Limb (tissue), 2 donors: ENCODE data around the gene CALM3.

Experiments used
- DNase-seq, 2 donors: peaks; one replicate each; pipeline ENCODE4 v3.0.0-alpha.2; 2016; ENCODE audit errors: extremely low spot score in 2 of 2

CALM3 gene

DNA sequence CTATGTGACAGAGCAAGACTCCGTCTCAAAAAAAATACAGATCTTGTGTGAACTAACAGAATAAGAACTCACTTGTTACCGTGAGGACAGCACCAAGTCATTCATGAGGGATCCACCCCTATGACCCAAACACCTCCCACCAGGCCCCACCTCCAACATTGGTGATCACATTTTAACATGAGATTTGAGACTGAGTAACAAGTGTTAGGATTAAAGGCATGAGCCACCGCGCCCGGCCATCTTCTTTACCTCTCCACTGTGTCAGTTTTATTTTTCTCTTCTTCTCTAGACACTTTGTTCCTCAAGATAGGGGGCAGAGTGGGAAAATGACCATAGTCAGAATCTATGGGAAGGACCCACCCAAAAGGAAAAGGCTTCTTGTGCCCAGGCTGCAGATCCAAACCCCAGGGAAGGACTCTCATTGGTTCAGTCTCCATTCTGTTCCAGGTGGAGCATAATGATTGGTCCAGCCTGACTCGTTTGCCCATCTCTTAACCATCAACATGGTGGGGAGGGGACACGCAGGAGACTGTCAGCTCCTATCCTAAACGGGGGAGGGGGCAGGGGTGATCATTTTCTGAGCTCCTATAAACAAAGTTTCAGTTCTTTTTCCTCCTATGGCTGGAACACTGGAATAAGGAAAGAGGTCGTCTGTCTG is 1.3 kb upstream of the CALM3 start:
- no peak for DNase-seq

GRCh38 chr19:46600384-46601317 is 479 bp upstream of the CALM3 start:
- DNase-seq, result peak; percentile 95 to 99

GRCh38 chr19:46602392-46603194 is 1.5 kb downstream of the CALM3 start:
- peak in 1 of 2 donors; percentile 46 for DNase-seq

DNA sequence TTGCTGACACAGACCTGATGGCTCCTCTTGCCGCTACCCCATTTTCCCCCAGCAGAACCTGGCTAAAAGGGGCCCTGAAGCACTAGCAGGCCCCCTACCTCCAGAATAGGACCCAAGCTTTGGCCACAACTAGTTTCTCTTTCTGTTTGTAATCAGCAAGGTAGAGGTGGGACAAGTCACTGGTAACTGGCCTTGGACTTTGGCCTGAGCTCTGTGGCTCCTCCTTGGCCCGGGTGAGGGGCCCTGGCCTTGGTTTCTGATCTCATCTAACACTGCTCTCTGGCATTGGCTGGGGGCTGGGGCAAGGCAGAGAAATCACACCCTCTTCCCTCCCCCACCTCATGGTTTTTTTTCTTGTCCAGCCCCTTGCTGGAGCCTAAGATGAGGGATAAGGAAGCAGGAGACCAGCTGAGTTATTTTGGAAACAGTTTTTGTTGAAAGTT is 2.1 kb downstream of the CALM3 start:
- DNase-seq, result no peak

DNA sequence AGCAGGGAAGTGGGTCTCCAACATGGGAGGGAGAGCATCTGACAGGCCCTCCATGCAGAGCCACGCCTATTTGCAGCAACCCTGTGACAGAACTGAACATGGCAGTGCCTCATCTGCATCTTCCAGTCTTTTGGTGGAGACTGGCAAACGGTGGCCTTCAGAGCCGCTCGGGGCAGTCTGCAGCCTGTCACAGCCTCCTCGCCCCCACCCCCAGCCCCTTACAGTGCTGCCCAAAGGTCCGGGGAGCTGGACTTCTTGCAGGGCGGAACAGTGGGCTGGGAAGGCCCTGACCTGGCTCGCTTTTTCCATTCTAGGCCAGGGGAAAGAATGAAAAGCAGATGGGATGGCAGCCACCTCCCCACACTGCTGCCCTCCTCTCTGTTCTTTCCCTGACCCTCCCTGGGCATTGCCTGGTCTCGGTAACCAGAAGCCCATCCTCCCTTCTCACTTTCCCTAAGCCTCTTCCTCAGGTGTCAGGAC is 2.7 kb downstream of the CALM3 start:
- DNase-seq, result no peak

DNA sequence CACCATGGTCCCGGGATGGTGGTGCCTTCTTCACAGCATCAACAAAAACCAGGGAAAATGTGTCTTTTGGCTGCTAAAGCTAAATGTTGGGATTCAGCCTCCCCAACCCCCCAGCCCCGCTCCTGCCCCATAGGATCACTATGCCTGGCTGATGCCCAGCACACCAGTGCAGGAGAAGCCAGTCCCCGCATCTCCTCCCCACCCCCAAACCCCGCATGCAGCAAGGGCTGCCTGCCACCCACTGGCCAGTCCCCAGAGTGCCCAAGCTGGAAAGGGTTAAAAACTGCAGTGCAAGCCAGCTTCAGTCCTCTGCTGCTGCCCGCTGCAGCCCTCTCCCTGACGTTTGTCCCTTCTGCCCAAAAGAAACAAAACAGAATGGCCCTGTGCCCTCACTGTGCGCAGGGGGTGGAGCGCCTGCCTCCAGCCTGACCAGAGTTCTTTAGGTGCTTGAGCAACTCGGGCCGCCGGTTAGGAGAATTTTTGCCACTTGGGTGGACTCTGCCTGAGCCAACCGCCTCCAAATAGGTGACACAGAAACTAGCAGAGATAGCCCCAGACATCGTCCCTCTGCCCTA is 3.7 kb downstream of the CALM3 start:
- DNase-seq, result peak in 1 of 2 donors; percentile 27

DNA sequence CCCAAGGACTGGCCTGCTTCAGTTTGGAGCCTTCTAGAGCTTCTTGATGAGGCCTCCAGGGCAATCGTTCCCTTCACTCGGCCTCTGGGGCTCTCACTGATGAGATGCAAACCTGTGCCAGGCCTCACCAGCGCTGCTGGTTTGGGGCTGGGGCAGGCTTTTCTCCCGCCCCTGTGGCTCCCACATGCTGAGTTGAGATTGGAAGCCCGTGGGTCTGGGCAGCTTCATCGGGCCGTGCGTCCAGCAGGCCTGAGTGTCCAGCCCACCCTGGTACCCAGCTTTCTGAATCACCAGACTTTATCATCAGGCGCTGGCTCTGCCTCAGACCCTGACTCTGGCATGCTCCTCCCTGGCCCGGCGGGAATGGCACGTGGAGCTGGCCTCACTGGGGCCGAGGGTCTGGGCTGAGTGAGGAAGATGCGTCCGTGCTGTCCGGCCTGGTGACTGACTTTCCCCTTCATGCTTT is 4.3 kb downstream of the CALM3 start:
- no peak for DNase-seq

DNA sequence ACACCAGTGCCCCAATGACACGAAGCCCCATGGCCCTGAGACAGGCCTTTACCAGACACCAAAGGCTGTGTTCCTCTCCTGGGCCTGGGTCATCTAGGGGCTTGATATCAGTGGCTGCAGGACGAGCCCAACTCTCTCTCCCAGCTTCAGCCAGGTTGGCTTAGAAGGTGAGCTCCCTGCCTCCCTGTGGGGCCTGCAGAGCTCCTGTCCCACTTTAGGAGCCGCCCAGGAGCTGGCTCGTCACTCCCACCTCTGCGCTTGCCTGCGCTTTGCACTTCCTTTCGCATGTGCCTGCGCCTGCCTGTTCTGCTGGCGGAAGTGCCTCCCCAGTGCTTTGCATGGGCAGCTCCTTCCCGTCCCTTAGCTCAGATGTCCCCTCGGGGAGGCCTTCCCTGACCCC is 4.9 kb downstream of the CALM3 start:
- DNase-seq, result no peak

- no peak for DNase-seq
These were observed 5.7 kb downstream of the CALM3 start for GRCh38 chr19:46606681-46607447.

DNA sequence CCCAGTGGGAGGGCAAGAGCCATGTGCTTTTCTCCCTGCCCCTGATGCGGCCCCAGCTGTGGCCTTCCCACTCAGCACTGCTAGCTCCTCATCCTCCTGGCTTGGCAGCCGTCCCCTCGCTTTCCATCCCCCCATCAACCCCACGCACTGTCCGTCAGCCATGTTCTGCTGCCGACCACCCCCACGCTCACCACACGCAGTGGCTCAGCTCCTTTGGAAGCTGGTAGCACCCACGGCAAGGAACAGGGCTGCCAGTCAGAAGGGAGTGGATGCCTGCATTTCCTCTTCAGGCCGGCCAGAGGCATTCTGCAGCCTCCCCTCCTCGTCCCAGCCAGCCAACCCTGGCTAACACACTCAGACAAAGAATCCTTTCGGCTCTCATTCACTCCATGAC is 6.3 kb downstream of the CALM3 start:
- no peak for DNase-seq

DNA sequence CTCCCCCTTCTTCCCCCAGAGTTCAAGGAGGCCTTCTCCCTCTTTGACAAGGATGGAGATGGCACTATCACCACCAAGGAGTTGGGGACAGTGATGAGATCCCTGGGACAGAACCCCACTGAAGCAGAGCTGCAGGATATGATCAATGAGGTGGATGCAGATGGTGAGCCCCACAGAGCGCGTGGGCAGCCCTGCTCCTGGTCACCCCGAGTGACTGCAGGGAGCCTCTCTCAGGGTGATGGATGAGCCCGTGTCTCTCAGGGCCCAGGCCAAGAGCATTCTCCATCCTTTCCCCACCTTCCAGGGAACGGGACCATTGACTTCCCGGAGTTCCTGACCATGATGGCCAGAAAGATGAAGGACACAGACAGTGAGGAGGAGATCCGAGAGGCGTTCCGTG is 7.0 kb downstream of the CALM3 start:
- no peak for DNase-seq

- no peak for DNase-seq
These were observed 7.6 kb downstream of the CALM3 start for GRCh38 chr19:46608581-46609345.

DNA sequence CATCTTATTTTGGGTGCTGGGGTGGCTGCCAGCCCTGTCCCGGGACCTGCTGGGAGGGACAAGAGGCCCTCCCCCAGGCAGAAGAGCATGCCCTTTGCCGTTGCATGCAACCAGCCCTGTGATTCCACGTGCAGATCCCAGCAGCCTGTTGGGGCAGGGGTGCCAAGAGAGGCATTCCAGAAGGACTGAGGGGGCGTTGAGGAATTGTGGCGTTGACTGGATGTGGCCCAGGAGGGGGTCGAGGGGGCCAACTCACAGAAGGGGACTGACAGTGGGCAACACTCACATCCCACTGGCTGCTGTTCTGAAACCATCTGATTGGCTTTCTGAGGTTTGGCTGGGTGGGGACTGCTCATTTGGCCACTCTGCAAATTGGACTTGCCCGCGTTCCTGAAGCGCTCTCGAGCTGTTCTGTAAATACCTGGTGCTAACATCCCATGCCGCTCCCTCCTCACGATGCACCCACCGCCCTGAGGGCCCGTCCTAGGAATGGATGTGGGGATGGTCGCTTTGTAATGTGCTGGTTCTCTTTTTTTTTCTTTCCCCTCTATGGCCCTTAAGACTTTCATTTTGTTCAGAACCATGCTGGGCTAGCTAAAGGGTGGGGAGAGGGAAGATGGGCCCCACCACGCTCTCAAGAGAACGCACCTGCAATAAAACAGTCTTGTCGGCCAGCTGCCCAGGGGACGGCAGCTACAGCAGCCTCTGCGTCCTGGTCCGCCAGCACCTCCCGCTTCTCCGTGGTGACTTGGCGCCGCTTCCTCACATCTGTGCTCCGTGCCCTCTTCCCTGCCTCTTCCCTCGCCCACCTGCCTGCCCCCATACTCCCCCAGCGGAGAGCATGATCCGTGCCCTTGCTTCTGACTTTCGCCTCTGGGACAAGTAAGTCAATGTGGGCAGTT is 8.6 kb downstream of the CALM3 start:
- peak in 1 of 2 donors; percentile 25 for DNase-seq

GRCh38 chr19:46610413-46610775 is 9.3 kb downstream of the CALM3 start:
- DNase-seq, result no peak

DNA sequence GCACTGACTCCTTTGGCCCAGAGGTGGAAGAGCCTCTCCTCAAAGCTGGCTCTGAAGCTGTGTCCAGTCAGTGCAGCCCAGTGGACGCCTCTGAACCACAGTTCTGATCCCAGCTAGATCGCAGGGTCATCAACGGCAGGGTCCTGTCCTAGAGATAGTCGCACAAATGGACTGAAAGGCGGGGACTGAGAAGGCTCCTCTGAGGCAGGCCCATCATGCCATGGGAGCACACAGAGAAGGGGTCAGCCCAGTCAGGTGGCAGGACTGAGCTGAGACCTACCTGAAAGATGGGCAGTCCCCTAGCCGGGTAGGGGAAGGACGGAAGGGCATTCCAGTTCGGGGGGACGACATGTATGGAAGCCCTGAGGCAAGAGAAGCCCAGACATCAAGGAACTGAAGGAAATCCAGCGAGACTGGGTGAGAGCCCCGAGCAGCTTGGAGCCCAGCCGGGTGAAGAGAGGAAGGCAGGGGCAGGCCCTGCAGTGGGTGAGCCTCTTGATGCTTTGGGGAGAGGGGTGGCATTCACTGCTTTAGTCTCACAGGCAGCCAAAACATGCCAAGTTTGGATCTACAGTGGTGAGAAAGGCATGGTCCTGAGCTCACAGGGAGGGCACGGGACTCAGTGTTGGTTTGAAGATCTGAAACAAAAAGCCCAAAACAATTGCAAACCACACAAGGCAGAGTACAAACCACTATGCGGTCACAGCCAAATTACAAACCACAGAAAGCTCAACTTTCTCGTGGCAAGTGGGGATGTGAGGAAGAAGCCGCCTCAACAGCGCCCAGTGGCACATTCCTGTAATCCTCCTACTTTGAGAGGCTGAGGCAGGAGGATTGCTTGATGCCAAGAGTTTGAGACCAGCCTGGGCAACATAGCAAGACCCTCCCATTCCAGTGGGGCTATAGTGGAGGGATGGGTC is 10.0 kb downstream of the CALM3 start:
- no peak for DNase-seq

DNA sequence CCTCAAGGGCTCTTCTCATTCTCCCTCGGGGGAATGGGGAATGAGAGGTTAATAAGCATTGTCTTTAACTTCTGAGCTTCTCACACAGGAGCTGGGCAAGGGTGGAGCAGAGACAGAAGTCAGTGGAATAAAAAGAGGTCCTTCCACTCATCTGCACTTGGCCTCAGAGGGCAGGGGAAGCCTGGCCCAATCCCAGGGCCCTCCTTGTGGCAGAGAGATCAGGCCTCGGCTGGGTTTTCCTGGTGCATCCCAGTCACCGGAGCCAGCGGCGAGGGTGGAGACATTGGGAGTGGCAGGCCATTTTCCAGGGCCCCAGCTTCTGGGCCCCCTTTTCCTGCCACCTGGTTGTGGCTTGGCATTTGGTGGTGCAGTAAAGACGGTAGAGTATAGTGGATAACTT is 10.6 kb downstream of the CALM3 start:
- no peak for DNase-seq

DNA sequence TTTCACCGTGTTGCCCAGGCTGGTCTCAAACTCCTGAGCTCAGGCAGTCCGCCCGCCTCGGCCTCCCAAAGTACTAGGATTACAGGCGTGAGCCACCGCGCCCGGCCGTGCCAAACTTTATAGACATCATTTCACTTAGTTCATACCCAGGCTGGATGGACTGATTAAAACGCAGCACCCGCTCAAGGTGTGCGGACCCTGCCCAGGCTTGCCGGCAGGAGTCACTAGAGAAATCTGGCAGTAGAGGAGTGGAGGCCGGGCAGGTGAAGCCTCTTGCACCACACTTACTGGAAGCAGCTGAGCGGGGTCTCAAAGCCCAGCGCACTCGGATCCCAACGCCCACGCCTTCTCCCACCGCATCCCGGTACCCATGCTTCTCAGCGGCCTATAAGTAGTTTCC is 12.4 kb downstream of the CALM3 start:
- DNase-seq, result peak in 1 of 2 donors; percentile 31
